Measurements from ENCODE around the gene NKTR. TPM values are rescaled to one million over a fixed set of nuclear protein-coding genes. Genes with fewer than 3 reads are reported as not detected.

The NKTR gene
- total and polyA plus RNA-seq, 9 donors: 26.2 to 114 (median 79.8) TPM

DNA sequence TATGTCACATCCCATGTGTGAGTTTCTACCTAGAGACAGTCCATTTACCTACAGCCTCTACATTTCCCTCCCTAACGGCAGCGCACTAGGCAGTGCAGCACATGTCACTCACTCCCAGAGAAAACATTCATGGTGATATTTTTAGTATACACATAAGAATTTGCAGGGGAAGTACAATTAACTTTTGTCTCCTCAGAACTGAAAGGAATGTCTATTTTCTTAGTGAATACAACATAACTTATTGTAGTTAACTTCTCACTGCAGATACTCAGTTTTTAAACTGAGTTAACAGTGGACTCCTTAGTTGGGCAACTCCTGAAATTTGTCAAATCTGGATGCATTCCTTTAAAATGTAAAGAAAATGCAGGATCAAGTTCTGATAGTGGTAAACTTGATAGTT lies 48.5 kb downstream of the NKTR start:
- Histone ChIP-seq H3K27me3 (no peaks in the 10 kb centered on the region), H3K9me3 (no peaks in the 10 kb centered on the region), H3K4me1 (ENCODE audit: insufficient read depth) (peaks cover 15% of the 10 kb centered on the region), H3K4me3 (no peak overlapping the region), H3K27ac (no peak overlapping the region), H3K36me3 (no peaks in the 10 kb centered on the region)
- intact Hi-C loops (cut with DNase I): no loop called here
- TF ChIP-seq EP300 (IDR thresholded peaks at IDR 0.05) (no peak), POLR2A (IDR thresholded peaks at IDR 0.05) (no peak)
- TF ChIP-seq, protein P1, sequence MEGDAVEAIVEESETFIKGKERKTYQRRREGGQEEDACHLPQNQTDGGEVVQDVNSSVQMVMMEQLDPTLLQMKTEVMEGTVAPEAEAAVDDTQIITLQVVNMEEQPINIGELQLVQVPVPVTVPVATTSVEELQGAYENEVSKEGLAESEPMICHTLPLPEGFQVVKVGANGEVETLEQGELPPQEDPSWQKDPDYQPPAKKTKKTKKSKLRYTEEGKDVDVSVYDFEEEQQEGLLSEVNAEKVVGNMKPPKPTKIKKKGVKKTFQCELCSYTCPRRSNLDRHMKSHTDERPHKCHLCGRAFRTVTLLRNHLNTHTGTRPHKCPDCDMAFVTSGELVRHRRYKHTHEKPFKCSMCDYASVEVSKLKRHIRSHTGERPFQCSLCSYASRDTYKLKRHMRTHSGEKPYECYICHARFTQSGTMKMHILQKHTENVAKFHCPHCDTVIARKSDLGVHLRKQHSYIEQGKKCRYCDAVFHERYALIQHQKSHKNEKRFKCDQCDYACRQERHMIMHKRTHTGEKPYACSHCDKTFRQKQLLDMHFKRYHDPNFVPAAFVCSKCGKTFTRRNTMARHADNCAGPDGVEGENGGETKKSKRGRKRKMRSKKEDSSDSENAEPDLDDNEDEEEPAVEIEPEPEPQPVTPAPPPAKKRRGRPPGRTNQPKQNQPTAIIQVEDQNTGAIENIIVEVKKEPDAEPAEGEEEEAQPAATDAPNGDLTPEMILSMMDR (IDR thresholded peaks at IDR 0.05): no peak
- DNase-seq: no peak
- 78 to 80% (median 80%) methylated on average over 2 of the region's 2 CpGs for WGBS, 3 donors

DNA sequence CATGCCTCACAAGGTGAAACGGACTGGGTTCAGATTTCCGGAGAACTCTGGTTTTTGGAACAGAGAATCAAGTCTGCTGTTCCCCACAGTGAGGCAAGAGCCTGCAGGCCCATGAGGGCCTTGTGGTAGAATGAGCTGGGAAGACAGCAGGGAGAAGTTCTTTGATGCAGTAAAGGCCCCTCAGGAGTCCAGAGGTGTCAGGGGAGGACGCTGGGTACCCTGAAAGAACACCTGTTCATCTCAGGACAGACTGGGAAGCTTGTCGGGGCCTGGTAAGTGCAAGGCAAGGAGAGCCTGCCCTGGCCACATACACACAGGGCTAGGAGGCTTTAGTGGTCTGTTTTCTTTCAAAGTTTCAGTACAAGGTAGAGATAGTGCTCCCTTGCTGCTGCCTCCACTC lies 49.3 kb downstream of the NKTR start:
- no peak for DNase-seq
- no peak overlapping the region for H3K4me3 ChIP-seq
- TF ChIP-seq POLR2A (IDR thresholded peaks at IDR 0.05): no peak
- WGBS, 3 donors: 73 to 87% (median 77%) methylated on average over 4 of the region's 4 CpGs
- H3K36me3 ChIP-seq: no peaks in the 10 kb centered on the region
- peaks cover 15% of the 10 kb centered on the region for H3K4me1 ChIP-seq (ENCODE audit: insufficient read depth)
- no peak overlapping the region for H3K27ac ChIP-seq
- no peaks in the 10 kb centered on the region for H3K9me3 ChIP-seq
- no peaks in the 10 kb centered on the region for H3K27me3 ChIP-seq
- intact Hi-C loops (cut with DNase I): loop anchor here in 2 of 4 donors (5.0 to 10.0 kb wide), 2 partner anchors 47 to 95 kb away; partner anchors contain the start of gene NKTR (in 1 of the 2)

DNA sequence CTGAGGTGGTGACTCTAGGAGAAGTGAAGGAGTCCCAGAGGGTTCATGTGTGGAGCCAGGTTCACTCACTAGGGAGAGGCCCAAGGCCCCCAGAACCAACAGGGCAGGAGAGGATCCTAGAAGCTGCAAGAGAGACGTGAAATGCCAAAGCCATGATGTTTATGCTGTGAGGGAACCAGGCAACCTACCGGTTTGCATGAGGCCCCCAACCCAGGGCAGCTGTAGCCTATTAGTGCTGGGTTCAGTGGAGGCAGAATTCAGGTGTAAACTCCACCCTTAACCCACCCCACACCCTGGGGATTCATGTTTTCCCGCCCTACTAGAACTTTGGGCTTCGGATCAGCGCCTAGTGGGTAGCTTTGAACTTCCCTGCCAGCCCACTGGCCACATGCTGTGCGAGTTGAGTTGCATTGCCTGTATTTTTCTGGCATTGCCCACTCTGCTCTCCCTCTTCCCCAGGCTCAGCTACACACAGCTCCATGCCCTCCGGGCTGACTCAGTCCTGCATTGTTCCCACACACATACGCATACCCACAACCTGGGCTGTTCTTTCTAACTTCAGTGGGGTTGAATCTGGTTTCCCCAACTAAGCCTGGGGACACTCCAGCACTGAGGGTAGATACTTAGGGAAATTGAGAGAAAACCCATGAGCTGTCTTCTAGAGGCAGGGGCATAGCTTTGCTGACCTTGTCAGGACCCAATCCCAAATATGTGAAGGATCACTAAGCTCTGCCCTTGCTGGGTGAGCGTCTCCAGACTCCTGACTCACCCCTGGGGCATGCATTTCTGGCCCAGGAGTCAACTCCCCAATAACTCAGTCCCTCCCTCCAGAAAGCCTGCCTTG lies 51.0 kb downstream of the NKTR start:
- DNase-seq: peak in 2 of 5 donors; percentile 16 to 26
- no peaks in the 10 kb centered on the region for H3K9me3 ChIP-seq
- peak overlapping the region in 1 of 2 donors; percentile 95 for H3K27ac ChIP-seq
- no peaks in the 10 kb centered on the region for H3K36me3 ChIP-seq
- no peaks in the 10 kb centered on the region for H3K27me3 ChIP-seq
- TF ChIP-seq EP300 (IDR thresholded peaks at IDR 0.05): no peak
- TF ChIP-seq POLR2A (IDR thresholded peaks at IDR 0.05): no peak
- TF ChIP-seq, protein P1 (IDR thresholded peaks at IDR 0.05): no peak
- intact Hi-C loops (cut with DNase I): loop anchor here in 2 of 4 donors (5.0 to 10.0 kb wide), 2 partner anchors 49 to 93 kb away; partner anchors contain the start of gene NKTR (in 1 of the 2)
- no peak overlapping the region for H3K4me3 ChIP-seq
- 66 to 74% (median 72%) methylated on average over 9 of the region's 9 CpGs for WGBS, 3 donors
- peaks cover 16% of the 10 kb centered on the region for H3K4me1 ChIP-seq (ENCODE audit: insufficient read depth)

DNA sequence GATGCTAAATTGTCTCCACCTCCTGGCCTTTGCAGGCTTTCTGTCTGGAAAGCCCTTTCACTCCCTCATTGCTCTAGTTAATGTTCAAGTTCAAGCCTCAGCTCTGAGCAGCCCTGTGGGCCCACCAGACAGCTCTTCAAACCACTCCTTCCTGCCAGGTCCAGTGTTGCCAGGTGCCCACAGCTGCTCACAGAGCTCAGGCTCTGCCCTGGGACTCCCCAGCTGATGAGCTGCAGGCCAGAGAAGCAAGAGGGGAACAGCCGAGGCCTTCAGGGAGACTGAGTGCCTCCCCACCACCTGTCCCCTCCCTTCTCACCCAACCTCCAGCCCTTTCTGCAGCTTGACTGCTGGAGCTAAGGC lies 51.7 kb downstream of the NKTR start:
- TF ChIP-seq POLR2A (IDR thresholded peaks at IDR 0.05): no peak
- TF ChIP-seq, protein P1 (IDR thresholded peaks at IDR 0.05): no peak
- TF ChIP-seq EP300 (IDR thresholded peaks at IDR 0.05): no peak
- peak in 1 of 5 donors; percentile 8 for DNase-seq
- H3K36me3 ChIP-seq: no peaks in the 10 kb centered on the region
- WGBS, 3 donors: 11 to 30% (median 22%) methylated on average over 1 of the region's 1 CpG
- no peak overlapping the region for H3K4me3 ChIP-seq
- no peaks in the 10 kb centered on the region for H3K9me3 ChIP-seq
- peaks cover 16% of the 10 kb centered on the region for H3K4me1 ChIP-seq (ENCODE audit: insufficient read depth)
- H3K27ac ChIP-seq: peak overlapping the region in 1 of 2 donors; percentile 95
- intact Hi-C loops (cut with DNase I): loop anchor here in 2 of 4 donors (5.0 to 10.0 kb wide), 2 partner anchors 50 to 93 kb away; partner anchors contain the start of gene NKTR (in 1 of the 2)
- no peaks in the 10 kb centered on the region for H3K27me3 ChIP-seq
